Right renal pelvis (tissue), 4 donors: ENCODE measurements around the gene CHD9NB. TPM values are rescaled to one million over a fixed set of nuclear protein-coding genes. Genes with fewer than 3 reads are reported as not detected.
"Not testable (repeated sequence)": the region's sequence is repeated elsewhere in the genome, so short reads cannot be mapped to it uniquely, and the experiment has no call there.

Experiments
- DNase-seq, 4 donors: peaks; one replicate each; pipeline ENCODE4 v3.0.0-alpha.2; 2013; ENCODE audit warnings: low read depth in 4 of 4, low spot score in 3 of 4, missing footprints in 1 of 4
- polyA plus RNA-seq, 4 donors: library from polyadenylated mRNA; unstranded; fragments of 120-200 nt; gene quantifications; one replicate each; pipeline ENCODE4 v1.2.1, GENCODE V29; 2013; ENCODE audit not compliant: insufficient read length in 4 of 4

The CHD9NB gene
- polyA plus RNA-seq, 4 donors: 10.1 to 14.6 (median 10.7) TPM

DNA sequence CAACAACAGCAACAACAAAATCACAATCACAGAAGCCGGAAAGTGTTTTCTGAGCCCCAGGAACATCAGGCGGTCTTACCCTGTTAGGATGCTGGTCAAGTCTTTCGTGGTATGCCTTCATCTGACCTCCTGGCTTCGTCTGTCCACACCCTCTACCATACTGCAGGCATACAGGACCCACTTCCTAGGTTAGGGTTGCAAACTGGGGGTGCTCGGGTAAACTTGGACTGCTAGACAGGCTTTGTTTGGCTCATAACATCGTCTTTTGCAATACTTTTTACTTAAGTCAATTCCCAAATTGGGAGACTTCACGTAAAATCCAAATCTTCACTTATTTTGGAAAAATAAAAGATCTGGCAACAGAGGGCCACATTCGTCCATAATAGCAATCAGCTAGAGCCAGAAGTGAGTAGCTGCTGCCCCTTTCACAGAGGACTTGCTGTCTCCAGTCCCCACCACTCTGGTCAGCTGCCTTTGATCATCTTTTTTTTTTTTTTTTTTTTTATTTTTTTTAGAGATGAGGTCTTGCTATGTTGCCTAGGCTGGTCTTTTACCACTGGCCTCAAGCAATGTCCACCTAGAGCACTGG, 32.1 kb upstream of the CHD9NB start:
- DNase-seq: no peak

DNA sequence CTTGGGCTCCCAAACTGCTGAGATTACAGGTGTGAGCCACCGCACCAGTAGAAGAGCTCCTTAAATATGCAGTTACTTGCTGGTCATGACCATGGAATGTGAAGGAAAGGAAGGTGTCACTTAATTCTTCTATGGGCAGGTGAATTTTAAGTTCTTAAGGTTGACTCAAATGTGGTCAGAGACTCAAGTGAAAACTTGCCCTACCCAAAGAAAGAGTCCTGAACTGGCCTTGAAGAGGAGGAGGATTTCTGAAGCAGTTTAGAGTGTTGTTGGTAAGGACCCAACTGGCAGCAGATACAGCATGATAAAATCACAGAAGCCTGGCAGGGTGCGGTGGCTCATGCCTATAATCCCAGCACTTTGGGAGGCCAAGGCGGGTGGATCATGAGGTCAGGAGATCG, 31.4 kb upstream of the CHD9NB start:
- no peak for DNase-seq

DNA sequence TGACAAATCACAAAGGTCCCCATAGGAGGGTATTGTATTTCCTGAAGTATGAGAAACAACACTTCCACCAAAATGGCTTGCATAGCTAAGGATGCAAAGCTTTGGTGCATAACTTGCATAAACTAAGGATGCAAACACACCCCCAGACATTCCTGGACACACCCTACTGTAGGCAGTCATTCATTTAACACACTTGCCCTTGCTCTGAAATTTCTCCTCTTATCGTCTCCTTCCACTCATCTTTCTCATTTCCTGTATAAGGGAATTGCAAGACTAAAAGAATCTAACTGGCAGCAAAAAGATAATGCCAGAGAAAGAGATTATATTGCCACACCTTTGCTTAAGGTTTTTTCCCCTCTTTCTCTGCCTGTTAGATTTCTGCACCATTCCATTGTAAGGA, 30.4 kb upstream of the CHD9NB start:
- no peak for DNase-seq

DNA sequence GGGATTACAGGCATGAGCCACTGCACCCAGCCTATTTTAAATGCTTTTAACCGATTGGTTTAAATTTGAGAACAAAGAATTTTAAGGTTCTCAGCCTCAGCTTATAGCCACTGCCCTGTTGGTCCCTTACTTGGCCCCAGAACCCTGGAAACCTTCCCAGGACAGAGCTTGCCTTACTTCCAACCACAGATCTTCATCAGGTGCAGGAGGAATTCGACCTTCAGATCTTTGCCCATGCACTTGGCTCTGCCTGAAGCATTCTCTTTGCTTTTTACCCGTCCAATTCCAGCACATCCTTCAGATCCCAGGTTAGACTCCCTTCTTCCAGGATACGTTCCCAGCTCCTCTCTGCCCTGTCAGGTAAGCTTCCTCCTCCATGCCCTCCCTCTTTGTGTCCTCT, 29.8 kb upstream of the CHD9NB start:
- DNase-seq: no peak

DNA sequence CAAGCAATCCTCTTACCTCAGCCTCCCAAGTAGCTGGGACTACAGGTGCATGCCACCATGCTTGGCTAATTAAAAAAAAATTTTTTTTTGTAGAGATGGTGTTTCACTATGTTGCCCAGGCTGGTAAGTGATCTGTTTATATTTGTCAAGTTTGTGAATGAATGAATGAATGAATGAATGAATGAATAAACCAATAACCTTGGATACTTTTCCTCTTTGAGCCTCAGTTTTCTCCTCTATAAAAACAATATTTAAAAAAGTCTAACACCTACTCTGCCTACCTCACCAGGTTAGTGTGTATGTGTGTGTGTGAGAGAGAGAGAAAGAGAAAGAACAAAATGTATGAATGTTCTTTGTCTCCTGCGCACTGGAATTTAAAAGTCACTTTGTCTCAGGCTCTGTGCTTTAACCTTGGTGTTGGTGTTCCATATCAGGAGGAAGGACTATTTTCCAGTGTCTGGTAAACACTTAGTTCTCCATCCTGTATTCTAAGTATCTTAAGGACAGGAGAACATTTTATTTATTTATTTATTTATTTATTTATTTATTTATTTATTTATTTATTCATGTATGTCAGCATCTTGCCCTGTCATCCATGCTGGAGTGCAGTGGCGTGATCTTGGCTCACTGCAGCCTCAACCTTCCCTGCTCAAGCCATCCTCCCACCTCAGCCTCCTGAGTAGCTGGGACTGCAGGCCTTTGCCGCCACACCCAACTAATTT, 29.1 kb upstream of the CHD9NB start:
- no peak for DNase-seq

DNA sequence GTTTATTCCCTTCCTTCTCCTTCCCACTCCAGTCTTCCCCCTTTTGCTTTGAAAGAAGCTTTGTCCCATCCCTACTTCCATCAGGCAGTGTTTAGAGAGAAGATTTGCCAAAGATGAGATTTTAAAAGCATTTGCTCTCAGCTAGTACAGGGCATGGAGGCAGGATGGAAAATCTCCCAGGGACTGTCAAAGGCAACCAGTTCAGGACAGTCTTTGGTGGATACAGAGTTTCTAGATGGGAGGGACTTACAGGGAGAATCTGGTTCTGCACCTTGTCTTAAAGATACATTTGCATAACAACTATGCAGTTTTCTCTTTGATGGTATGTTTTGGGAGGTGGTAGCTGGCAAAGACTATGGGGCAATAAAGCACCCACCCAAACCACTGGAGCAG, 28.3 kb upstream of the CHD9NB start:
- no peak for DNase-seq

DNA sequence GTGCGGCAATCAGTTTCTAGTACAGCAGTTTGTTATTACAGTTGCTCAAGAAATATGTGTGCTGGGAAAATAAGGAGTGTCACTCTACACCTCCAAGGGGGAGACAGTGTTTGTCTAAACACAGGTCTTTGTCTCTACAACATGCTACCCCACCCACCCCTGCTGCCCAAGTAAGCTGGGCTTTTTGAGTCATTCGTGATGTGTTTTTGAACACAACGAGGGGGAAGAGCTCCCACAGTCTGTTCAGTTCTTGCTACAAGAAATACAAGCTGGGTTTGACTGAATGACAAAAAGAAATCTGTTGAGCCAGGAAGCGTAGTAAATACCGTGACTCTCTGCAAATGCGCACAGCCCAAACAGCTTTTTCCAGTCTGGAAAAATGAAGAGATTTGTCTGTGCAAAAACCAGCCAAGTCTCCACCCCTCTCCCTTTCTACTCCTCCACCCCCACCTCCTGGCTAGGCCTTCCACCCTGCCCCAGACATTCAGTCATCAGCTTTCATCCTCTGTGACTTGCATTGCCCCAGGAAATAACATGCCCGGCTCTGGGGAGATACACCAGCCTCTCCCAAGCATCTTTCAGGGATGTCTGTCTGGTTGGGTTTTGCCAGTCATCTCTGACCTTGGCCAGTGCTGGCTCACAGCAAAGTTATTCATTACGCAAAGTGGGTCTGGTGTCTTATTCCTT, 27.8 kb upstream of the CHD9NB start:
- DNase-seq: no peak

DNA sequence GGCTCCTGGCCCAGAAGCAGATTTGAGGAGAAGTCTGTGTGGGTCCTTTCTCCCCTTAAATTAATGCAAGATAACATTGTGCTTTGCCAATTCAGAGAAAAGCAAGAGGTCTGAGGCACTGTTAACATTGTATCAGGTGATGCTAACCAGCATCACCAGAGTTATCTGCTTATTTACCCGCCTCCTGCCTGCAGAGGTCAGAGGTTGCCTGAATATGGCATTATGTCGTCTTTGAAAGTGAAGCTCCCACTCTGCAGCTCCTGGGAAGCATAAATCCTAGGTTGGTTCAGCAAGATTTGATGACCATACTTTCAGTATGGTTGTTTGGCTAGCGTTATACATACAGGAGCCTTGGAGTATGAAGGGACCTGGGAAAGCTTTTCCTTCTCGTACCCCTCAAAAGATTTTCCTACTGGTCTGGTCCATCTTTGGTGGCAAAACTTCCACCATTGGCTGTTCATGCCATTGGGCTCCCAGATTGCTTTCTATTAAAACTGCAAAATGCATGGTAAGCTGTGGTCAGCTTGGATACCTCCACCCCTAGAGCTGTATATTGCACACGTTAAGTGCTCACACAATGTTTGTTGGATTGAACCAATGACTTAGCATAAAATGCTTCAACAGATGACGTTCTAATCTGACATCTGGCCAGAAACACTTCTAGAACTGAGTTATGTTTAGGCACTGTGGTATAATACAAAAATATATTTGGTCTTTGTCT, 26.2 kb upstream of the CHD9NB start:
- DNase-seq: no peak

DNA sequence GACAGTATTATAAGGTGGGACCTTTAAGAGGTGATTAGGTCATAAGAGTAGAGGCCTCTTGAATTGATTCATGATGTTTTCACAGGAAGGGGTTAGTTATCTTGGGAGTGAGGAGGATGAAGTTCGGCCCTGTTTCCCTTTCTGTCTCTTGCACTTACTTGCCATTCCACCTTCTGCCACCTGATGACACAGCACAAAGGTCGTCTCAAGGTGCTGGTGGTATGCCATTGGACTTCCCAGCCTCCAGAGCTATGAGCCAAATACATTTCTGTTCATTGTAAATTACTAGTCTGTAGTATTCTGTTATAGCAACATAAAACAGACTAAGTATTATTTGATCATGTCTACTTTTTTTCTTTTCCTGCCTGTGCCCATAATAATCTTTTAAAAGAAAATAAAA, 25.6 kb upstream of the CHD9NB start:
- no peak for DNase-seq

DNA sequence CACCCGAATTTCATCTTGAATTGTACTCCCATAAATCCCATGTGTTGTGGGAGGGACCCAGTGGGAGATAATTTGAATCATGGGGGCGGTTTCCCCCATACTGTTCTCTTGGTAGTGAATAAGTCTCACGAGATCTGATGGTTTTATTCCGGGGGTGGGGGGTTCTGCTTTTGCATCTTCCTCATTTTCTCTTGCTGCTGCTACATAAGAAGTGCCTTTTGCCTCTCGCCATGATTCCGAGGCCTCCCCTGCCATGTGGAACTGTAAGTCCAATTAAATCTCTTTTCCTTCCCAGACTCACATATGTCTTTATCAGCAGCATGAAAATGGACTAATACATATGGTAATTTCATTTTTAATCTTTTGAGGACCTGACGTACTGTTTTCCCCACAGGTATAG, 22.8 kb upstream of the CHD9NB start:
- not testable (repeated sequence) for DNase-seq

DNA sequence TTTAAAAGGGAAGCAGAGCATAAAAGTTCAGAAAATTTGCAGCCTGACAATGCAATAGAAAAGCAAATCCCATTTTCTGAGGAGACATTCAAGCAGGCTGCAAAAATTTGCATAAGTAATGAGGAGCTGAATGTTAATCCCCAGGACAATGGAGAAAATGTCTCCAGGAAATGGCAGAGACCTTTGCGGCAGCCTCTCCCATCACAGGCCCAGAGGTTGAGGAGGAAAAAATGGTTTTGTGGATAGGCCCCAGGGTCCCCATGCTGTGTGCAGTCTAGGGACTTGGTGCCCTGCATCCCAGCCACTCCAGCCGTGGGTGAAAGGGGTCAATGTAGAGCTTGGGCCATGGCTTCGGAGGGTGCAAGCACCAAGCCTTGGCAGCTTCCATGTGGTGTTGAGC, 21.6 kb upstream of the CHD9NB start:
- DNase-seq: not testable (repeated sequence)

DNA sequence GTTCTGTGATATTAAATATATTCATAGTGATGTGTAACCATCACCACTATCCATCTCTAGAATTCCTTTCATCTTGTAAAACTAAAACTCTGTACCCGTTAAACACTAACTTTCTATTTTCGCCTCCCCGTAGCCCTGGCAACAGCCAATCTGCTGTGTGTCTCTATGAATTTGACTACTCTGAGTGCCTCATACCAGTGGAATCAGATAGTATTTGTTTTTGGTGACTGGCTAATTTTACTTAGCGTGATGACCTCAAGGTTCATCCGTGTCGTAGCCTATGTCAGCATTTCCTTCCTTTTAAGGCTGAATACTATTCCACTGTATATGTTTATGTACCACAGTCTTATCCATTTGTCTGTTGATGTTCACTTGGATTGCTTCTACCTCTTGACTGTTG, 20.3 kb upstream of the CHD9NB start:
- DNase-seq: no peak

DNA sequence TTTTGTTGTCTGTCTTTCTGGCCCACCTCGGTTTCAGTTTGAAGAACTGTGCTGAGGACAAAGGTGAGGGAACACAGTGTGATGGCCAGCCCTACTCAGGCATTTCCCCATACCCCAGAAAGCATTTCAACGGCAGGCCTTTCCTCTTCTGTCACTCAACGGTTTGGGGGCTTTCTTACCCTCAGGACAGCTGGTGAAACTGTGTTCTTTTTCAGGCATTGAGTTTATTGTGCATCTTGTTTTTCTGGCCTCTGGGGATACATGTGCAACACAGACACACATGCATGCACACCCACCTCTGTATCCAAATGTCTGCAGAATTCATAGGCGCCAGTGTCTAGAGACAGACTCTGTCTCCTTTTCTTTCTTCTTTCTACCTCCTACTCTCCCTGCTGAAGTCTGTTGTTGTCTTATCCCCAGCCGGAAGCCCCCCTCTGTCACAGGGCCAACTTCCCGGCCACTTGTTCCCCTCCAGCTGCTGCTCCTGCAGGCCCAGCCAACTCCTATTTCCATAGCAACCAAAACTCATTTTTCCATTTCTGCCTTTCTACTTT, 19.1 kb upstream of the CHD9NB start:
- DNase-seq: peak in 3 of 4 donors; percentile 72 to 76 (median 74)

DNA sequence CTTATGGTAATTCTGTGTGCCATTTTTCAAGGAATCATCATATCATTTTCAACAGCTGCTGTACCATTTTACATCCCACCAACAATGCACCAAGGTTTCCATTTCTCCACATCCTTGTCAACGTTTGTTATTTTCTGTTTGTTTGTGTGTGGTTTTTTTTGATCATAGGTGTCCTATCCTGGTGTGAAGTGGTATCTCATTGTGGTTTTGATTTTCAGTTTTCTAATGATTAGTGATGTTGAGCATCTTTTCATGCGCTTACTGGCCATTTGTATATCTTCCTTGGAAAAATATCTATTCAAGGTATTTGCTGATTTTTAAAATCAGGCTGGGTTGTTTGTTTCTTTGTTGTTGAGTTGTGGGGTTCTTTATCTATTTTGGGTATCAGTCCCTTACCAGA, 17.1 kb upstream of the CHD9NB start:
- no peak for DNase-seq

DNA sequence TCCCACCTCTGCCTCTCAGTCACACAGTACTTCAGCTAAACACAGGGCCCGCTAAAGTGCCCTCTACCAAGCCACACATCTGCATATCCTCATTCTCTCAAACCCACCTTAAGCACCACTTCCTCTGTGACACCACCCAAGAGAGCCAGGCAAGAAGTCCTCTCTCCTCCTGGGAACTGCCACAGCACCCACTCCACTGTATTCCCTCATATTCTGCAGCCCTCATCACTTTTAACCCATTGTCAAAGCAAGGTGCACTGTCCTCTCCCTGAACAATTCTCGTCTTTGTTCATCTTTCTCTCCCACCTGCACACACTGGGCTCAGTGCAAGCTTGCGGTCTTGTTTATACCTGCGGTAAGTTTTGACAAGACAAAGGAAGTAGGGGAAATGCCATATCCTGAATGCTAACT, 15.7 kb upstream of the CHD9NB start:
- DNase-seq: no peak

DNA sequence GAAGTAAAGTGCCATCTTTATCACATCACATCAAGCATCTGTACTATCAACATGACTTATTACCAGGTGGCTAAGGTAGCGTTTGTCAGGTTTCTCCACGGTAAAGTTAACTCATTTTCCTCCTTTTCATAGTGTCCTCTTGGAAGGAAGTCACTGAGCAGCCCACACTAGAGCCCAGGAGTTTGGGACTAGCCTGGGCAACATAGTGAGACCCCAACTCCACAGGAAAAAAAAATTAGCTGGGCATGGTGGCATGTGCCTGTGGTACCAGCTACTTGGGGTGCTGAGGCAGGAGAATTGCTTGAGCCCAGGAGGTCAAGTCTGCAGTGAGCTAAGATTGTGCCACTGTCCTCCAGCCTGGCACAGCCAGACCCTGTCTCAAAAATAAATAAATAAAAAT, 15.0 kb upstream of the CHD9NB start:
- no peak for DNase-seq

DNA sequence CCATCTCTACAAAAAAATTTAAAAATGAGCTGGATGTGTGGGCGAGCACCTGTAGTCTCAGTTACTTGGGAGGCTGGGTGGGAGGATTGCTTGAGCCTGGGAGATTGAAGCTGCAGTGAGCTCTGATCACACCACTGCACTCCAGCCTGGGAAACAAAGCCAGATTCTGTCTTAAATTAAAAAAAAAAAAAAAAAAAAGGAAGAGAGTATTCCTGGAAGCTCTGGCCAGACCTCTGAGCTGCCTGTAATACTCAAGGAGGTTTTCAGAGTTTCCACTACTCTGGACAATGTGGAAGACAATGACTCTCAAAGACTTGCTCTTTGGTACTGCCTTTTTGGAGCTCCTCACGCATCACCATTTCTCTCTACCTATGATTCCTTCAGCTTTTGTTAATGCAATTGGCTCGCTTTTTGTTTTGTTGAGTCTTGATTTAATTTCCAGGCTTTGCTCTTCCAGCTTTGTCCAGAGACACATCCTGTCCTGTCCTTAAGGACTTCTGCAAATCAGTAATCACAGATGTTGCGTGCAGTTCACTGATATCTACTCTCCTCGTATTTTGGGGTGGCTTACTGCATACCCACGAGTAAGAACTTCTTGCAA, 12.9 kb upstream of the CHD9NB start:
- DNase-seq: no peak

DNA sequence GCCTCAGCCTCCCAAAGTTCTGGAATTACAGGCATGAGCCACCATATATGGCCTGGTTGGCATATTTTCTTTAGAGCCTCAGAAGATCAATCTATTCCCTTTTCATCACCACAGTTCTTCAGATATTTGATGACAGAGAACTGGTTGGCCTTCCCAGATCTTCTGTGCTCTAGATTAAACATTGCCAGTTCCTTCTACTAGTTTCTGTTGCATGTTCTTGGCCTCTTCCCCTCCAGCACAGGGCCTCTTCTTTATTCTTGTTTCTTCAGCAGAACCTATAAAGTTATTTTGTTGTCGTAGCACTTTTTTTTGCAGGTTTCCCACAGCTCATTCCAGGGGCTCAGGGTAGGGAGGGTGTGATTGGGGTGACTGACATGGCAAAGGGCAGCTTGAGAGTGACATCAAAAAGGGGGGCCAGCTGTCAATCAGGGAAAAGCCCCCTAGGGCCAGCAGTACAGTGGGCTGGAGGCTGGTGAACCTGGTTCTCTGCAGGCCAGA, 11.4 kb upstream of the CHD9NB start:
- no peak for DNase-seq

DNA sequence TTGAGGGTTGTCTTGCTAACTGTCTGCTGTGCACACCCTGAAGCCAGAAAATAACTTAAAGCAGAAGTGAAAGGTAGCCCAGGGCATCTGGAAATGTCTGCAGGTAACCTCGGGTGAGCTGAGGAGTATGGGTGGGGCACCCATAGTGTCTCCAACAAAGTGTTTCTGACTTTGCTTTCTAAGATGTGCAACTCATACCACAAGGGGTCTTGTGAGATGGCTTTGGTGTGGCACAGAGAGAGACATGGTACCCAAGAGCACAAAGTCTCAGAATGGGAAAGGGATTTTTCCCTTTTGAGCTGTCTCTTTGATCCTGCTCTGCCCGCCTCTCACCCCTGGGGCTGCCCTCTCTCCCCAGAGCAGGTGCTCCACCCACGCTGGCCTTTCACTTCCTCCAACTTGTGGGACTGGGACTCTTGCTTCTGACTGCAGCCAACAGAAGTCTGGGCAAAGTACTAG, 9.0 kb upstream of the CHD9NB start:
- no peak for DNase-seq

DNA sequence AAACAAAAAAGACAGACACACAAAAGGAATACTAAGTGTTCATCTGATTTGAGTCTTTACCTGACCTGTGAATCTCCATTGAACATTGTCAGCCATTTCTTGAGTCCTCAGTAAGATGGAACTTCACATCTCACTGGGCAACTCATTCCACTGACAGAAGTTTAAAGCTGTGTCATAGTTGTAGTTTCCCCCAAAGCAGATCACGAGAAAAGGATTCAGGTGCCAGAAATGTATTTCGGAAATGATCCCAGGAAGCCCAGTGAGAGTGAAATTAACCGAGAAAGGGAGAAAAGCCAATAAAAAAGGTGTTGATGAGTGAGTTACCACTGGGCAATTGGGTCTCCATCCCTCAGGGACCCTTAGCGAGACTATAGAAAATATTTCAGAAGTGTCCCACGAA, 8.6 kb upstream of the CHD9NB start:
- no peak for DNase-seq
